SU-DHL-6 (cell line): ENCODE results near the gene HOXA5.

ENCODE experiments used
- EZH2phosphoT487 ChIP-seq: fragments of 200-600 bp; sonication (generic), shearing (Covaris generic); conservative IDR thresholded peaks from 2 replicates; pipeline ENCODE4 v1.6.1; 2018; ENCODE audit warnings: mild to moderate bottlenecking, antibody characterized with exemption, low read length, moderate library complexity, mixed read lengths
- TF ChIP-seq, protein P1 (sequence below): fragments of 200-600 bp; sonication (generic); IDR thresholded peaks from one replicate; pipeline ENCODE4 v1.5.1; 2017; ENCODE audit warnings: antibody characterized with exemption, mild to moderate bottlenecking, low read length, moderate library complexity; ENCODE audit not compliant: insufficient read depth, poor library complexity, severe bottlenecking

DNA sequence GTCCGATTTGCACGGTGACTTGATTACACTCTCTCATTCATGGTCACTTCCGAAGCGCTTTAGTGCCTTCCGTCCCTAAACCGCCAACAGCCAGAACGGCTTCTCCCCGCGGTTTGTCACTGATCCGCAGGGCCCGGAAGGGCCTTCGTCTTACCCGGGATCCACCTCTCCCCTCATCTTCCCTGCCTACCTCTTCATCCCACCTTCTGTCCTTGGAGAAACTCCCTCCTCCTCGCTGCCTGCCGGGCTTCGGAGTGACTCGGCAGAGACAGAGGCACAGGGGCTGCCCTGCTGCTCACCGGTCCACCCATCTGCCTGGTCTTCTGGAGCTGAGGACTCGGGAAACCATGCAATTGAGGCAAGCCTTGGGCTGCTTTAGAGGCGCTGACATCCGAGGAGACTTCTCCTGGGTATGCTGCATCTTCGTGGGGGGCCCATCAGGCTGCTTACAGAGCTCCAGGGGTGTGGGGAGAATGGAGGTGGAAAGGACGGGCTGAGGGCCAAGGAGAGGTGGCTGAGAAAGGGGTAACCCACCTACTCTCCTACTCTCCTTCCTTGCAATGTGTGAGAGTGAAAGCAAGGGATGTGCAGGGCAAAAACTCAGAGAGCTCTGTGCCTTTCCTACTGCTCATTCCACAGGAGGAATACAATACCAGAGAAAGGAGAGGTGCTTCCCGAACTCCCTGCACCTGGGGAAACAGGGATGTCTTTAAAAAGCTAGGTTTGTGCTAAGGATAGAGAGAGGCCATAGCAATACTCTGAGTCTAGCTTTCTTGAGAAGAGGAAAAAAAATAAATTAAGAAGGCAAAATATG lies 42.6 kb upstream of the HOXA5 start:
- TF ChIP-seq, protein P1, sequence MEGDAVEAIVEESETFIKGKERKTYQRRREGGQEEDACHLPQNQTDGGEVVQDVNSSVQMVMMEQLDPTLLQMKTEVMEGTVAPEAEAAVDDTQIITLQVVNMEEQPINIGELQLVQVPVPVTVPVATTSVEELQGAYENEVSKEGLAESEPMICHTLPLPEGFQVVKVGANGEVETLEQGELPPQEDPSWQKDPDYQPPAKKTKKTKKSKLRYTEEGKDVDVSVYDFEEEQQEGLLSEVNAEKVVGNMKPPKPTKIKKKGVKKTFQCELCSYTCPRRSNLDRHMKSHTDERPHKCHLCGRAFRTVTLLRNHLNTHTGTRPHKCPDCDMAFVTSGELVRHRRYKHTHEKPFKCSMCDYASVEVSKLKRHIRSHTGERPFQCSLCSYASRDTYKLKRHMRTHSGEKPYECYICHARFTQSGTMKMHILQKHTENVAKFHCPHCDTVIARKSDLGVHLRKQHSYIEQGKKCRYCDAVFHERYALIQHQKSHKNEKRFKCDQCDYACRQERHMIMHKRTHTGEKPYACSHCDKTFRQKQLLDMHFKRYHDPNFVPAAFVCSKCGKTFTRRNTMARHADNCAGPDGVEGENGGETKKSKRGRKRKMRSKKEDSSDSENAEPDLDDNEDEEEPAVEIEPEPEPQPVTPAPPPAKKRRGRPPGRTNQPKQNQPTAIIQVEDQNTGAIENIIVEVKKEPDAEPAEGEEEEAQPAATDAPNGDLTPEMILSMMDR, result no peak
- no peak for TF ChIP-seq EZH2phosphoT487
